WERI-Rb-1 (cell line): ENCODE data around the gene CLIC6.

Experiments used
- DNase-seq: peaks from one replicate; pipeline ENCODE4 v3.0.0-alpha.2; 2020
- H3K27ac ChIP-seq: fragments of 250-450 bp; sonication (Bioruptor Pico); 2 replicates; pipeline ENCODE4 v1.5.1; 2020; ENCODE audit warnings: mild to moderate bottlenecking, moderate library complexity
- H3K27me3 ChIP-seq: fragments of 250-450 bp; sonication (Bioruptor Pico); 2 replicates; pipeline ENCODE4 v1.5.1; 2021; ENCODE audit warnings: mild to moderate bottlenecking, low read depth, moderate library complexity; ENCODE audit not compliant: insufficient read depth, severe bottlenecking
- H3K36me3 ChIP-seq: fragments of 250-450 bp; sonication (Bioruptor Pico); 2 replicates; pipeline ENCODE4 v1.5.1; 2020; ENCODE audit warnings: mild to moderate bottlenecking, moderate library complexity
- H3K4me3 ChIP-seq: 2 replicates; pipeline ENCODE4 v1.5.1; 2011; ENCODE audit warnings: low read depth, mild to moderate bottlenecking, control low read depth, low read length
- H3K9me3 ChIP-seq: fragments of 250-450 bp; sonication (Bioruptor Pico); 2 replicates; pipeline ENCODE4 v1.5.1; 2021; ENCODE audit warnings: mild to moderate bottlenecking, moderate library complexity; ENCODE audit not compliant: severe bottlenecking
- CTCF ChIP-seq: IDR thresholded peaks from 2 replicates; pipeline ENCODE4 v1.5.1; 2011; ENCODE audit warnings: low read depth, mild to moderate bottlenecking, control low read depth, inconsistent platforms, low read length

Gene CLIC6

GRCh38 chr21:34691390-34692032, 22.7 kb downstream of the CLIC6 start:
- Histone ChIP-seq H3K27me3 (peaks cover 96% of the 10 kb centered on the region), H3K27ac (no peak overlapping the region), H3K4me3 (no peak overlapping the region), H3K9me3 (peaks cover 10% of the 10 kb centered on the region), H3K36me3 (no peaks in the 10 kb centered on the region)
- no peak for TF ChIP-seq CTCF
- no peak for DNase-seq

- no peak for DNase-seq
Measured at GRCh38 chr21:34692458-34693020, 23.7 kb downstream of the CLIC6 start.

GRCh38 chr21:34693192-34693810, 24.5 kb downstream of the CLIC6 start:
- Histone ChIP-seq H3K9me3 (peaks cover 10% of the 10 kb centered on the region), H3K27me3 (peaks cover 94% of the 10 kb centered on the region), H3K27ac (no peak overlapping the region), H3K36me3 (no peaks in the 10 kb centered on the region), H3K4me3 (no peak overlapping the region)
- DNase-seq, result no peak
- TF ChIP-seq CTCF, result peak; percentile 82

More at GRCh38 chr21:34692458-34693020, 23.7 kb downstream of the CLIC6 start:
- no peak for TF ChIP-seq CTCF
- Histone ChIP-seq H3K27ac (no peak overlapping the region), H3K4me3 (no peak overlapping the region), H3K27me3 (peaks cover 96% of the 10 kb centered on the region), H3K36me3 (no peaks in the 10 kb centered on the region), H3K9me3 (peaks cover 10% of the 10 kb centered on the region)

GRCh38 chr21:34695434-34695833, 26.6 kb downstream of the CLIC6 start:
- Histone ChIP-seq H3K4me3 (no peak overlapping the region), H3K27ac (no peak overlapping the region), H3K36me3 (no peaks in the 10 kb centered on the region), H3K9me3 (peaks cover 12% of the 10 kb centered on the region), H3K27me3 (peaks cover 94% of the 10 kb centered on the region)
- no peak for DNase-seq
- TF ChIP-seq CTCF, result no peak

GRCh38 chr21:34696121-34696520, 27.3 kb downstream of the CLIC6 start:
- Histone ChIP-seq H3K4me3 (no peak overlapping the region), H3K36me3 (no peaks in the 10 kb centered on the region), H3K27ac (no peak overlapping the region), H3K9me3 (peaks cover 12% of the 10 kb centered on the region), H3K27me3 (peaks cover 93% of the 10 kb centered on the region)
- TF ChIP-seq CTCF, result no peak
- no peak for DNase-seq
